ENCODE results near the gene TMEM37. TPM values are rescaled to one million over a fixed set of nuclear protein-coding genes. Genes with fewer than 3 reads are reported as not detected.

TMEM37 gene
- total RNA-seq, 4 donors from 2014 or later, result 34.9 to 64.1 (median 47.8) TPM

DNA sequence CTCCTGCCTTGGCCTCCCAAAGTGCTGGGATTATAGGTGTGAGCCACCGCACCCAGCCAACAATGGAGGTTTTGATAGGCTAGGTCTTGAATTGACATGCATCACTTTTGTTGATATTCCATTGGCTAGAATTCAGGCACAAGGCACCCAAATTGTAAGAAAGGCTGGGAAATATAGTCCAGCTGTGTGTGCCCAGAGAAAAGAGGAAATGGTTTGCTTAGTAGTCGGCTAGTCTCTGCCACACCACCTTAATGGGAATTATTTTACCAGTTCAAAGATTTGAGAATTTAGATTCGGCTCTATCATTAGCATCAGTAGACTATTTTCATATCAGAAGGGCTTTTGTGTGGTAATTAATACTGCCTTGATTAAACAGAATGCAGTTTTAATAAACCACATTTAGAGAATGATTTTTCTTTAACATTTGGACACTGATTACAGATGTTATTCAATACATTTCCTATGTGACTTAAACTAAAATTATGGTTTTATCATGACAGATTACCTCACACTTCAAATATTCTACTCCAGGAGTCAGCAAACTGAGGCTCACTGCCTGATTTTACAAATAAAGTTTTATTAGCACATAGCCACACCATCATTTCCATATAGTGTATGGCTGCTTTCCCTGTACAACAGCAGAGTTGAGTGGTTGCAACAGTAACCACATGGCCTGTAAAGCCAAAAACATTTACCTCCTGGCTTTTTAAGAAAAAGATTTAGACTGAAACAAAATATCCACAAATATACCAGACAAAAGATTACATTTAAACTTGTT, 37.5 kb upstream of the TMEM37 start:
- TF ChIP-seq, protein P1, sequence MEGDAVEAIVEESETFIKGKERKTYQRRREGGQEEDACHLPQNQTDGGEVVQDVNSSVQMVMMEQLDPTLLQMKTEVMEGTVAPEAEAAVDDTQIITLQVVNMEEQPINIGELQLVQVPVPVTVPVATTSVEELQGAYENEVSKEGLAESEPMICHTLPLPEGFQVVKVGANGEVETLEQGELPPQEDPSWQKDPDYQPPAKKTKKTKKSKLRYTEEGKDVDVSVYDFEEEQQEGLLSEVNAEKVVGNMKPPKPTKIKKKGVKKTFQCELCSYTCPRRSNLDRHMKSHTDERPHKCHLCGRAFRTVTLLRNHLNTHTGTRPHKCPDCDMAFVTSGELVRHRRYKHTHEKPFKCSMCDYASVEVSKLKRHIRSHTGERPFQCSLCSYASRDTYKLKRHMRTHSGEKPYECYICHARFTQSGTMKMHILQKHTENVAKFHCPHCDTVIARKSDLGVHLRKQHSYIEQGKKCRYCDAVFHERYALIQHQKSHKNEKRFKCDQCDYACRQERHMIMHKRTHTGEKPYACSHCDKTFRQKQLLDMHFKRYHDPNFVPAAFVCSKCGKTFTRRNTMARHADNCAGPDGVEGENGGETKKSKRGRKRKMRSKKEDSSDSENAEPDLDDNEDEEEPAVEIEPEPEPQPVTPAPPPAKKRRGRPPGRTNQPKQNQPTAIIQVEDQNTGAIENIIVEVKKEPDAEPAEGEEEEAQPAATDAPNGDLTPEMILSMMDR (IDR thresholded peaks at IDR 0.05; ENCODE audit: low read depth), result no peak

DNA sequence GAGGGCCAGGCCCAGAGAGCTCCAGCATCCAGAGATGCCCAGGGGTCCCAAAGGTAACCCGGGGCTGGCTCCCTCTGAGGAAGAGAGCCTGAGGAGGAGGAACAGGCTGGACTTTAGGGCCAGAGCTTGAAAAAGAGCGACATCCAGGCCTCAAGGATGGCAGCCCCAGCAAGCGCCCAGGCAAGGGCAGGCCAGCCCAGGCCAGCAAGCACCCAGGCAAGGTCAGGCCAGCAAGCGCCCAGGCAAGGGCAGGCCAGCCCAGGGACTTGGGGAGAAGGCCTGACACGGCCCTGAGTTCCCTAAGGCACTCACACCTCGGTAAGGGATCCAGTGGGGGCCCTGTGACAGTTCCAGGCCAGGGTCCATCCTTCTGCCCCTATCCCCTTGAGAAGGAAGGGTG, 34.5 kb upstream of the TMEM37 start:
- TF ChIP-seq, protein P1 (IDR thresholded peaks at IDR 0.05; ENCODE audit: low read depth), result no peak

DNA sequence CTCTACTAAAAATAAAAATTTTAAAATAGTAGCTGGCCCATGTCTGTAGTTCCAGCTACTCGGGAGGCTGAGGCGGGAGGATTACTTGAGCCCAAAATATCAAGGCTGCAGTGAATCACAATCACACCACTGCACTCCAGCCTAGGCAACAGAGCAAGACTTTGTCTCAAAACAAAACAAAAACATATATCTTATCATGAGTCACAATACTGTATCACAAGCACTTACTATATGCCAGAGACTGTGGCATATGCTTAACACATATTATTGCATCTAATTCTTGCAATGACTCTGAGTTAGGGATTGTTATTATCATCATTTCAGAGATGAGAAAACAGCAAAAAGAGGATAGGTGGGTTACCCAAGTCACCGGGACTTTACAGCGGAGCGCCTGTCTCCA, 29.5 kb upstream of the TMEM37 start:
- TF ChIP-seq, protein P1 (IDR thresholded peaks at IDR 0.05; ENCODE audit: low read depth), result no peak

DNA sequence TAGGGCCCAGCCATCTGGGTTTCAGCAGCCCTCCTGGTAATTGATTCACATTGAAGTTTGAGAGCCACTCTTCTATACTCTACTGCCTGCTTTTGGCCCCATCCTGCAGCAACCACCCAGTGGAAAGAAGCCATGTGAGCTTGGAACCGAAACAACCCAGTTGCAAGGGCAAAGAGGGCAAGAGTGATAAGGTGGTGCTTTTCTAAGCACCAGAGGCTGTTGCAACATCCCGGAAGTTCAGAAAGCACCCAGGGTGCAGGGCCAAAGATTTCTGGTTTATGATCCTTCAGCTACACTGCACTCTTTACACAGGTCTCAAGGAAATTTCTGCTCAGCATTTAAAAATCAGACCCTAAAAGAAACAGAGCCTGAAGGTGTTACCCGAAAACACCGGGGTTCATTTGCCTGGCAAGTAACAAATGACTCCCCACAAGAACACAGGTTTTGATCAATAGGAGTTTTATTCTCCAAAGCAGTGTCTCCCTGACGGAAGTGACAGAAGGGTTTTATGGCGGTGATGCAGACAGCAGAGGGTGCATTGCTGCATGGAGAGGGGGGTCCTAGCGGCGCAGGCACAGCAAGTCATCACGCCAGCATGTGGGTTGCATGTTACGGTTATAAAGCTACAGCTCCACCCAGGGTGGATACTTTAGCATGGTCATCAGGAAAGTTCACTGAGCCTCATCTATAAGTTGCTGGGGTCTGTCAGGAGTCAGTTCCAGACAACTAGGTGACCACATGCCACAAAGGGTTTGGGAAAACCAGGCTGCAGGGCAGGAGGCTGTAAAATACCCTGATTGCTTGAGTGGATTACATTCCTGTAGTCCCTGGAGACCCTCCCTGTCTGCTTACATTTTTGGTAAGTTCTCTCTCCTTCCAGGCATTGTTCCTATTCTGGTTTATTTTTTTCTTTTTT, 28.8 kb upstream of the TMEM37 start:
- TF ChIP-seq, protein P1 (IDR thresholded peaks at IDR 0.05; ENCODE audit: low read depth), result no peak

DNA sequence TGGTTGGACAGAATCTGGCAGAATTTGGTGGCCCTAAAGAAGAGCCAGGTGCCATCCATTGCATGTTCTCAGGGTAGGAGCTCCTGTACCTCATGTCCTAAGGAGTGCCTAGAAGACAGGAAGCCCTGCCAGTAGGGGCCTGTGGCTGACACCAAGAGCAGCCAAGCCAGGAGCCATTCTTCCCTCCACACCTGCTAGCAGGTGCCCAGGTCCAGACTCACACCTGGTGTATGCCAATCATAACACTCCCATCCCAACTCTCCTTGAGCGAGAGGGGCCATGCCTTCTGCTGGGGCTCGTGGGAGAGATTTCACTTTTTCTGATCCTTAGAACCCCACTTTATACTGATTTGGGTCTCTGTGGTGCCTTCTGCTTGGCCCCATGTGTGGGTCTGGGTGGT, 26.5 kb upstream of the TMEM37 start:
- TF ChIP-seq, protein P1 (IDR thresholded peaks at IDR 0.05; ENCODE audit: low read depth), result no peak

DNA sequence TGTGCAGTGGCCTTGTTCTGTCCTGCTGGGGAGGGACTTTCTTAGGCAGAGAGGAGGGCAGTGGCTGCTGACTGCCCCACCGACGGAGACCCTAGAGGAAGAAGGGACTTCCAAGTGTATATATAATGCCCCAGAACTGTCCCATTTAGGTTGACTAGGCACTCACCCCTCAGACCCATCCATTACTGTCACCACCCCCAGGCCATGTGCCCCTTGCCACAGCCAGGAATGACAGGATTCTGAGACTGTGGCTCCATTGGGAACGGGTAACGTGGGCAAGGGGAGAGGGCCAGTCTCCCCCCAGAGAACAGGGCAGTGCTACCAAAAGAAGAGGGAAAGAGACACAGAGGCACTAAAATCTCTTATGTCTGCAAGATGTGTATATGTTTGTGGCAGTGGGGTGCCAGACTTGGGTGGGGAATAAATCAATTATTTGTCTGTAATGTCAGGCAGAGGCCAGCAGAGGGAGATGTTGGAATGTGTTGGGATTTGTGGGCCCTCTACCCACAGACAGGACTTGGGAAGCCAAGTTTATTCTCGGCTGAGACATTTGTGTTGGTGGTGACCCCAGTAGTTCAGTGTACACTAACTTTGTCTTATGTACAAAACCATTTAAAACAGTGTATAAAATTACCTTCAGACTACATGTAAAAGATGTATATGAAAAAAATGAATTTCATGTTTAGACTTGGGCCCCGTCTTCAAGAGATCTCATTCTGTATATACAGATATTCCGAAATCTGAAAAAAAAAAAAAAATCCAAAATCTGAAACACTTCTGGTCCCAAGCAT, 24.0 kb upstream of the TMEM37 start:
- TF ChIP-seq, protein P1 (IDR thresholded peaks at IDR 0.05; ENCODE audit: low read depth), result no peak
